ENCODE measurements around the gene CNTNAP3. TPM values are rescaled to one million over a fixed set of nuclear protein-coding genes. Genes with fewer than 3 reads are reported as not detected.
"Not testable (repeated sequence)": the region's sequence is repeated elsewhere in the genome, so short reads cannot be mapped to it uniquely, and the experiment has no call there.

CNTNAP3 gene
- 10 to 100 TPM in 1 of 2 donors, 1 to 10 TPM in 1; 9.3 to 10.1 TPM for total RNA-seq
- 10 to 100 TPM in 1 of 2 donors, 1 to 10 TPM in 1; 7.5 to 16.3 TPM for polyA plus RNA-seq
- long read RNA-seq, donor 1, partial matches to known transcripts = 2 of 11 reads
- long read RNA-seq, donor 1, other reads (novel, unspliced or antisense) = 9 of 11 reads
- long read RNA-seq, donor 2, partial matches to known transcripts = 0 of 3 reads
- long read RNA-seq, donor 2, other reads (novel, unspliced or antisense) = 3 of 3 reads

DNA sequence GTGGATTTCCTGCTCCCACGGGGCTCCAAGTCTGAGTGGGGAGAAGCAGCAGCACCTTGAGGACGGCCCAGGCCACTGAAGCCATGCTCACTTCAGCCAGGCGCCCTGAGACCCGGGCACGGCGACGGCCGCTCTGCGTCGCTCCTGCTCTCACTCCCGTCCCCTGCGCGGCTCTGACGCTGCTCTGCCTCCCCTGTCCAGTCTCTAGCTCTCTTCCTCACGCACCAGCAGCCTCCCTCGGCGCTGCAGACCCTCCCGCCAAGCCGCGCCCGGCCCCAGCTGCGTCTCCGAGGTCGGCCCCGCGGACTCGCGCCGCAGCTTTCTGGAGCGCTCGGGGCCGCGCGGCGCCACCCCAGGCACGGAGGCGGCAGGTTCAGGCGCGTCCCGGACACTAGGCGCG lies at the start of gene CNTNAP3:
TSS of gene CNTNAP3 (minus strand) at position 188 of the 400 bp plus-strand sequence. CDS start at position 85, 103 bp downstream.
- DNase-seq = peak in 1 of 2 donors; percentile 47
- ATAC-seq (ENCODE audit: low FRiP score); H3K4me1 ChIP-seq (ENCODE audit: control insufficient read depth in 1 of 2, insufficient read depth in 2 of 2, low read length in 2 of 2); H3K27ac ChIP-seq (ENCODE audit: low read depth in 1 of 2, low read length in 2 of 2); H3K27me3 ChIP-seq (ENCODE audit: control insufficient read depth in 1 of 2, insufficient read depth in 2 of 2, low read length in 1 of 2); H3K36me3 ChIP-seq (ENCODE audit: control insufficient read depth in 1 of 2, insufficient read depth in 2 of 2, low read length in 1 of 2); intact Hi-C loops (cut with DNase I); H3K9me3 ChIP-seq (ENCODE audit: control insufficient read depth, low read length); H3K4me3 ChIP-seq (ENCODE audit: low read length in 2 of 2): not testable (repeated sequence)
- WGBS, 2 donors = 0% methylated on average over 1 of the region's 42 CpGs; no CpG with 5 or more reads in 1 of the 2 donors

DNA sequence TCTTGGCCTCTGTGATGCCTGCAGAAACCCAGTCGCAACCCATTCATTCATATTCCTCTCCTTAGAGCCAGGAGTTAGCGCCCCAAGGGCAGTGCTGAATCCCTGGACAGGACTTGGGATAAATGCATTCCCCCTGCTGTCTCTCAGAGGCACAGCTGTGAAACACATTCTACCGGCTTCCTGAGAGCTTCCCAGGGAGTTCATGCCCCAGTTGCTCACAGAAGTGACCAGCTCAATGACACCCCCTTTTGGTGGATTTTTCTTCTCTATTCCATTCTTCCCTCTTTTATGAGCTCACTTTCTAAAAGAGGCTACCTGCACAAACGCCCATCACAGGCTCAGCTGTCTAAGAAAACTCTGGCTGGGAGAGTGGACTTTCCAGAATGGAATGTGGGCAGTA lies 8.0 kb downstream of the CNTNAP3 start:
- WGBS, 2 donors = 58 to 100% methylated on average over 1 to 2 of the region's 4 CpGs
- DNase-seq; H3K27ac ChIP-seq (ENCODE audit: low read depth in 1 of 2, low read length in 2 of 2); ATAC-seq (ENCODE audit: low FRiP score); H3K27me3 ChIP-seq (ENCODE audit: control insufficient read depth in 1 of 2, insufficient read depth in 2 of 2, low read length in 1 of 2); H3K9me3 ChIP-seq (ENCODE audit: control insufficient read depth, low read length); H3K36me3 ChIP-seq (ENCODE audit: control insufficient read depth in 1 of 2, insufficient read depth in 2 of 2, low read length in 1 of 2); H3K4me3 ChIP-seq (ENCODE audit: low read length in 2 of 2); H3K4me1 ChIP-seq (ENCODE audit: control insufficient read depth in 1 of 2, insufficient read depth in 2 of 2, low read length in 2 of 2); intact Hi-C loops (cut with DNase I): not testable (repeated sequence)

DNA sequence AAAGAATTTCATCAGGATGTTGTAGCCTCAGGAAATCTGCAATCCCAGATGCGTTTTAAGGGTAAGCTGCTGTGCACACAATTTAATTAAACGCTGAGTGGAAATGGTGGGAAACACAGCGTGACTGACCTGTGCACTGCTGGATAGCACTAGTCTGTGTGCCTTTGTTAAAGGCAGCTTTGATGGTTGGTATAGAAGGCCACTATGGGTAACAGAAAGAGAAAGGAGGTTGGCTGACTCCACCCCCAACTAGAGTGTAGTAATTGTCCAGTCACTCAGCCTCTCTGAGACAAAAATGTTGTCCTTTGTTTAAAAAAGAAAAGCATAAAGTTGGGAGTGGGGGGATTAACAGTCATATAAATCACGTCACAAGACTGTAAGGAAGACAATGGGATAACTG lies 45.5 kb downstream of the CNTNAP3 start:
- no CpG with 5 or more reads among the region's 4 CpGs for WGBS, 2 donors
- H3K4me3 ChIP-seq (ENCODE audit: low read length in 2 of 2); DNase-seq; ATAC-seq (ENCODE audit: low FRiP score); intact Hi-C loops (cut with DNase I); H3K4me1 ChIP-seq (ENCODE audit: control insufficient read depth in 1 of 2, insufficient read depth in 2 of 2, low read length in 2 of 2); H3K36me3 ChIP-seq (ENCODE audit: control insufficient read depth in 1 of 2, insufficient read depth in 2 of 2, low read length in 1 of 2); H3K27me3 ChIP-seq (ENCODE audit: control insufficient read depth in 1 of 2, insufficient read depth in 2 of 2, low read length in 1 of 2); H3K27ac ChIP-seq (ENCODE audit: low read depth in 1 of 2, low read length in 2 of 2); H3K9me3 ChIP-seq (ENCODE audit: control insufficient read depth, low read length): not testable (repeated sequence)

DNA sequence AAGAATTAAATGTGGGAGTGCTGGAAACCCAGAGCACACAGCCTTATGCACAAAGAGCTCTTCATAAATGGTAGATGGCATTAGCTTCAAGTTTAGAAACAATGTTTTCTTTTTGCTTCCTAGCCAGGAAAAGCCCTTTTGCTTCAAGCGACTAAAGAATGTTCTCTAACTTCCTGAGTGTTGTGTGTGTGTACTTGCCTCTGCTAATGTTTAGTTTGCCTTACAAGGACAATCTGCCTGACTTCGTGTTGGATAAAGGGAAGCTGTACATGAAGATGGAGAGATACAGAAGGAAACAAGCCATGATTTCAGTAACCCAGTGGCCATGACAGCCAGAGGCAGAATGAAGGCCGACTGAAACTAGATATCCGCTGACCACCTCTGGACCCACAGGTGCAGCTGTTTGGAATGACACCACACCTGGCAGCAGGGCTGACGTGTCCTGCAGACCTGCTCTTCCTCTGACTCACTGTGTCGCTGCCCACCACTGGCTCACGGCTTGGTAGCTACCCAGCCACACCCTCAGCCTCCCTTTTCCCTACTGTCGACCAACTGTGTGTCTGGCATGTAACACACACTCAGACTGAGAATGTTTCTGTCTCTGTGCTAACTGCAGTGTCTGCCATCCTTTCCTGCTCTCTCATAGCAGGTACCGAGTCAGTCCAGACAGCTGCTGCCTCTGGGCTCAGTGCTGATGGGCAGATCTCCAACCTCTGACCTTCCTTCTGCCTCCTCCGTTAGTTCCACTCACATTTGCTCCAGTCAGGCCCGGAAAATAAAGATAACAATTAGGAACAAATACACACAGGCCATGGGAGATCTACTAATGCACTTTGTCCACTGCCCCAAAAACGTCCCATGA lies 55.6 kb downstream of the CNTNAP3 start:
- not testable (repeated sequence) for ATAC-seq (ENCODE audit: low FRiP score)
- no CpG with 5 or more reads among the region's 12 CpGs for WGBS, 2 donors

DNA sequence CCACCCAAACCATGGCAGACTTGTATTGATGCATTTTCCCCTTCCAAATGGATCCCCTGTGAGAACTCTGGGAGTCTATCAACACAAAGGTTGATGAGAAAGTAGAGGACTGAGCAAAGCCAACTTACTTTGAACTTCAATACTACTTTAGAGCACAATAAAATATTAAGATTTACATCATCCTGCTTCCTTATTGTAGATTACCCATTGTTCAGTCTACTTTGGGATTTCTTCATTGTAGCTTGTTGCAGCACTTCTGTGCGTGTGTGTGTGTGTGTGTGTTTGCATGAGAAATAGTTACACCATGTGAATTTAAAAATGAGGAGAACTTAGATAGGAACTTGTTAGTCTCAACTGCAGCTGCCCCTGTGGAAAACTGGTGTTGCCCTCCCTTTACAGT lies 72.0 kb downstream of the CNTNAP3 start:
- H3K36me3 ChIP-seq (ENCODE audit: control insufficient read depth in 1 of 2, insufficient read depth in 2 of 2, low read length in 1 of 2); DNase-seq; H3K27ac ChIP-seq (ENCODE audit: low read depth in 1 of 2, low read length in 2 of 2); ATAC-seq (ENCODE audit: low FRiP score); intact Hi-C loops (cut with DNase I); H3K27me3 ChIP-seq (ENCODE audit: control insufficient read depth in 1 of 2, insufficient read depth in 2 of 2, low read length in 1 of 2); H3K9me3 ChIP-seq (ENCODE audit: control insufficient read depth, low read length); H3K4me1 ChIP-seq (ENCODE audit: control insufficient read depth in 1 of 2, insufficient read depth in 2 of 2, low read length in 2 of 2); H3K4me3 ChIP-seq (ENCODE audit: low read length in 2 of 2): not testable (repeated sequence)
- no CpG with 5 or more reads among the region's 1 CpG for WGBS, 2 donors

More for the DNA sequence above, 55.6 kb downstream of the CNTNAP3 start:
- H3K4me1 ChIP-seq (ENCODE audit: control insufficient read depth in 1 of 2, insufficient read depth in 2 of 2, low read length in 2 of 2); H3K4me3 ChIP-seq (ENCODE audit: low read length in 2 of 2); H3K9me3 ChIP-seq (ENCODE audit: control insufficient read depth, low read length); H3K27me3 ChIP-seq (ENCODE audit: control insufficient read depth in 1 of 2, insufficient read depth in 2 of 2, low read length in 1 of 2); H3K27ac ChIP-seq (ENCODE audit: low read depth in 1 of 2, low read length in 2 of 2); DNase-seq; H3K36me3 ChIP-seq (ENCODE audit: control insufficient read depth in 1 of 2, insufficient read depth in 2 of 2, low read length in 1 of 2); intact Hi-C loops (cut with DNase I): not testable (repeated sequence)

DNA sequence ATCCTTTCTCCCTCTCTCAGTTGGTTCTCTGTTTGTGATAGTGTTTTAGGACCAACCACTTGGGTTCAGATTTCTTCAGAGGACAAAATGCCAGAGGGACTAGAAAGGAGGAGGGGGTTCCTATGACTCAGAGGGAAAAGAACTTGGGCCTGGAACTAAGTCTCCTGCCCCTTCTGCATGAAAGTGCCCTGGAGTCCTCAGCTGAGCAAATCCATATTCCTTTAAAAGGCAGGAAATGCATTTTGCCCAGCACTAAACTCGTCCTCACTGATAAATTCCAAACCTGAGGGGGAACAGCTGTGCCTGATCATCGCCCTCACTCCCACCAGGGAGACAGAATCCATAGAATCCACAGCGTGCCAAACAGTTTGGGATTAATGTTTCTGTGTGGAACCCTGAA lies 78.2 kb downstream of the CNTNAP3 start:
- H3K27ac ChIP-seq (ENCODE audit: low read depth in 1 of 2, low read length in 2 of 2); H3K4me3 ChIP-seq (ENCODE audit: low read length in 2 of 2); DNase-seq; H3K9me3 ChIP-seq (ENCODE audit: control insufficient read depth, low read length); ATAC-seq (ENCODE audit: low FRiP score); H3K4me1 ChIP-seq (ENCODE audit: control insufficient read depth in 1 of 2, insufficient read depth in 2 of 2, low read length in 2 of 2); intact Hi-C loops (cut with DNase I); H3K36me3 ChIP-seq (ENCODE audit: control insufficient read depth in 1 of 2, insufficient read depth in 2 of 2, low read length in 1 of 2); H3K27me3 ChIP-seq (ENCODE audit: control insufficient read depth in 1 of 2, insufficient read depth in 2 of 2, low read length in 1 of 2): not testable (repeated sequence)
- WGBS, 2 donors = no CpG with 5 or more reads among the region's 3 CpGs

DNA sequence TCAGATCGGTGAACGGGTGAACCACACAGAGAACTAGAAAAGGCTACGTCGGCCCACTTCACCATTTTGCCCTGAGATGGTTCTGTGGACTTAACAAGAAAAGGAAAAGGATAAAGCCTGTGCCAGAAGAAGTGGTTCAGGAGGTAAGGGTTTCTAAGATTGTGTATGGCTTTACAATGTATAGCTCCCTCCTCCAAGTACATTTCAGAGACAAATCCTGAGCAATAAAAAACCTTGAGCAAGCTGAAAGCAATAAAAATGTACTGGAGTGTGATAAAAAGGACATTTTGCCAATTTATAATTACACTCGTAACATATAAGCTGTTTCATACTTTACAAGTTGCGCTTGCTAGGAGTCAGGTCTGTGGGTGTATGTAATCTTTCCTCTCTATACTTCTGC lies 81.3 kb downstream of the CNTNAP3 start:
- WGBS, 2 donors = no CpG with 5 or more reads among the region's 6 CpGs

DNA sequence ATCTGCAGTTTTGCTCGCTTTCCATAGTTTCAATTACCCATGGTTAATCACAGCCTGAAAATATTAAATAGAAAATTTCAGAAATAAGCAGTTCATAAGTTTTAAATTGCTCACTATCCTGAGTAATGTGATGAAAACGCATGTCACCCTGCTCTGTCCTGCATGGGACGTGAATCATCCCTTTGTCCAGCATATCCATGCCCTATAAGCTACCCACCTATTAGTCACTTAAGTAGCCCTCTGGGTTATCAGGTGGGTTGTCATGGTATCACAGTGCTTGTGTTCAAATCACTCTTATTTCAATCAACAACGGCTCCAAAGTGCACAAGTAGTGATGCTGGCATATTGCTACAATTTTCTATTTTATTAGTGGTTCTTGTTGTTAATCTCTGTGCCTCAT lies 82.1 kb downstream of the CNTNAP3 start:
- H3K9me3 ChIP-seq (ENCODE audit: control insufficient read depth, low read length); intact Hi-C loops (cut with DNase I); H3K4me1 ChIP-seq (ENCODE audit: control insufficient read depth in 1 of 2, insufficient read depth in 2 of 2, low read length in 2 of 2); H3K27me3 ChIP-seq (ENCODE audit: control insufficient read depth in 1 of 2, insufficient read depth in 2 of 2, low read length in 1 of 2); ATAC-seq (ENCODE audit: low FRiP score); H3K4me3 ChIP-seq (ENCODE audit: low read length in 2 of 2); H3K36me3 ChIP-seq (ENCODE audit: control insufficient read depth in 1 of 2, insufficient read depth in 2 of 2, low read length in 1 of 2); DNase-seq; H3K27ac ChIP-seq (ENCODE audit: low read depth in 1 of 2, low read length in 2 of 2): not testable (repeated sequence)
- no CpG with 5 or more reads among the region's 4 CpGs for WGBS, 2 donors

More for the DNA sequence above, 81.3 kb downstream of the CNTNAP3 start:
- DNase-seq; H3K9me3 ChIP-seq (ENCODE audit: control insufficient read depth, low read length); H3K4me3 ChIP-seq (ENCODE audit: low read length in 2 of 2); intact Hi-C loops (cut with DNase I); H3K27me3 ChIP-seq (ENCODE audit: control insufficient read depth in 1 of 2, insufficient read depth in 2 of 2, low read length in 1 of 2); H3K4me1 ChIP-seq (ENCODE audit: control insufficient read depth in 1 of 2, insufficient read depth in 2 of 2, low read length in 2 of 2); ATAC-seq (ENCODE audit: low FRiP score); H3K36me3 ChIP-seq (ENCODE audit: control insufficient read depth in 1 of 2, insufficient read depth in 2 of 2, low read length in 1 of 2); H3K27ac ChIP-seq (ENCODE audit: low read depth in 1 of 2, low read length in 2 of 2): not testable (repeated sequence)

DNA sequence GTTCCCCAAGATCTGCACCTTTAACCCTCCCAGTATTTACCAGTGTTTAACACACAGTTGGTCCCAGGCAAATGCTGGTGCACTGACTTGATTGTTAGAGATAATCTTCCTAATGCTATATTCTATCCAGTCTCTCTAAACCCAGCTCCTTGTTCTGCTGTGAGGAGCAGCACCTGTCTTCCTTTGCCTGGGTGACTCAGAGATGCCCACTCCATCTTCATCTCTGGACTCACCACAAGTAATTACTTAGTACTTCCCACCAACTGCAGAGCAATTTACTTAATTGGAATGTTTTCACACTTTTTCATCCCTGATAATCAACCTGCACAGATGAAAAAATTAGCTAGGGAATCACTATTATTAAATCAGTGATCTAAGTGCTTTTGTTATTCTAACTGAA lies 87.6 kb downstream of the CNTNAP3 start:
- H3K4me3 ChIP-seq (ENCODE audit: low read length in 2 of 2); H3K4me1 ChIP-seq (ENCODE audit: control insufficient read depth in 1 of 2, insufficient read depth in 2 of 2, low read length in 2 of 2); intact Hi-C loops (cut with DNase I); H3K27me3 ChIP-seq (ENCODE audit: control insufficient read depth in 1 of 2, insufficient read depth in 2 of 2, low read length in 1 of 2); H3K9me3 ChIP-seq (ENCODE audit: control insufficient read depth, low read length); ATAC-seq (ENCODE audit: low FRiP score); DNase-seq; H3K27ac ChIP-seq (ENCODE audit: low read depth in 1 of 2, low read length in 2 of 2); H3K36me3 ChIP-seq (ENCODE audit: control insufficient read depth in 1 of 2, insufficient read depth in 2 of 2, low read length in 1 of 2): not testable (repeated sequence)
